Caco-2 (cell line): ENCODE results near the gene CDX2. TPM values are rescaled to one million over a fixed set of nuclear protein-coding genes. Genes with fewer than 3 reads are reported as not detected.

Experiments
- BruUV-seq: library from RNA; stranded (reverse); fragments of 400-500 nt; replicated peaks from 2 replicates; lab custom pipeline; 2021; lab: Mats Ljungman, UMichigan
- CTCF ChIA-PET: fragments of 300-600 bp; sonication (Branson Sonifier 250); formaldehyde crosslinking; loops from one replicate; lab custom pipeline; 2022; ENCODE audit warnings: antibody characterized with exemption; lab: Charles Lee
- POLR2A ChIA-PET: fragments of 300-600 bp; sonication (Branson Sonifier 250); formaldehyde crosslinking; loops from one replicate; lab custom pipeline; 2022; ENCODE audit warnings: antibody characterized with exemption; lab: Charles Lee
- DNase-seq, 2 experiments: peaks; one replicate each; pipeline versions ENCODE4 v3.0.0 to v3.0.0-alpha.2; 2020 to 2022
- H3K27me3 ChIP-seq: replicated peaks from 2 replicates; pipeline ENCODE4 v1.6.0; 2011; ENCODE audit warnings: low read length; ENCODE audit not compliant: control insufficient read depth, insufficient read depth
- H3K36me3 ChIP-seq: 2 replicates; pipeline ENCODE4 v1.5.1; 2011; ENCODE audit warnings: low read length; ENCODE audit not compliant: control insufficient read depth, insufficient read depth
- H3K4me1 ChIP-seq: fragments of 250-450 bp; sonication (Bioruptor Pico); 2 replicates; pipeline ENCODE4 v1.5.1; 2020; ENCODE audit warnings: mild to moderate bottlenecking
- H3K4me3 ChIP-seq: 2 replicates; pipeline ENCODE4 v1.5.1; 2011; ENCODE audit warnings: low read depth, mild to moderate bottlenecking, control low read depth, low read length
- H3K9me3 ChIP-seq: fragments of 250-450 bp; sonication (Bioruptor Pico); 2 replicates; pipeline ENCODE4 v1.5.1; 2020; ENCODE audit warnings: mild to moderate bottlenecking, moderate library complexity
- H3K27ac Mint-ChIP-seq: one replicate; pipeline ENCODE4 v1.8.0; 2022; ENCODE audit warnings: mixed read lengths; ENCODE audit not compliant: unreplicated experiment
- H3K27me3 Mint-ChIP-seq: one replicate; pipeline ENCODE4 v1.8.0; 2022; ENCODE audit warnings: mixed read lengths; ENCODE audit not compliant: insufficient read depth, unreplicated experiment
- H3K36me3 Mint-ChIP-seq: one replicate; pipeline ENCODE4 v1.8.0; 2022; ENCODE audit warnings: mild to moderate bottlenecking, mixed read lengths; ENCODE audit not compliant: insufficient read depth, unreplicated experiment
- H3K4me1 Mint-ChIP-seq: one replicate; pipeline ENCODE4 v1.8.0; 2022; ENCODE audit warnings: low read depth, mixed read lengths; ENCODE audit not compliant: unreplicated experiment
- H3K4me3 Mint-ChIP-seq: one replicate; pipeline ENCODE4 v1.8.0; 2022; ENCODE audit warnings: mild to moderate bottlenecking, moderate library complexity, mixed read lengths; ENCODE audit not compliant: unreplicated experiment
- H3K9me3 Mint-ChIP-seq: one replicate; pipeline ENCODE4 v1.8.0; 2022; ENCODE audit warnings: mixed read lengths; ENCODE audit not compliant: unreplicated experiment
- CTCF ChIP-seq, 2 experiments: fragments of 200-600 bp in 1 of 2; IDR thresholded peaks; 1 replicate in 1 of 2; 2 replicates in 1 of 2; pipeline versions ENCODE4 v1.5.1 to v1.8.0; 2011 to 2022; ENCODE audit warnings: antibody characterized with exemption in 1 of 2, control low read depth in 1 of 2, inconsistent platforms in 1 of 2, low read depth in 1 of 2, low read length in 1 of 2, mild to moderate bottlenecking in 1 of 2, moderate library complexity in 1 of 2; ENCODE audit not compliant: insufficient read depth in 1 of 2, severe bottlenecking in 1 of 2, unreplicated experiment in 1 of 2
- intact Hi-C: fragments of 100-400 bp; cut with micrococcal nuclease; formaldehyde crosslinking; loops from one replicate; pipeline ENCODE4 v1.10.0; 2022; ENCODE audit not compliant: unreplicated experiment
- total RNA-seq: library from RNA; stranded (reverse); gene quantifications from 2 replicates; pipeline ENCODE4 v1.2.3, GENCODE V29; 2022

Gene CDX2
- total RNA-seq, 1 experiment from 2014 or later = 104 TPM

- H3K4me1 ChIP-seq = peaks cover 13% of the 10 kb centered on the region
- H3K9me3 ChIP-seq = no peaks in the 10 kb centered on the region
- H3K4me1 Mint-ChIP-seq = no peaks in the 10 kb centered on the region
- no peak overlapping the region for H3K4me3 ChIP-seq
- no peak for TF ChIP-seq CTCF (IDR thresholded peaks at IDR 0.05; ENCODE audit: insufficient read depth in 1 of 2, low read depth in 1 of 2, low read length in 1 of 2, severe bottlenecking in 1 of 2, unreplicated experiment in 1 of 2)
- no peaks in the 10 kb centered on the region for H3K36me3 ChIP-seq
- H3K27me3 ChIP-seq = no peaks in the 10 kb centered on the region
- no peaks in the 10 kb centered on the region for H3K27me3 Mint-ChIP-seq
- H3K4me3 Mint-ChIP-seq = no peak overlapping the region
- ChIA-PET CTCF (no interaction called here), POLR2A (no interaction called here)
- H3K9me3 Mint-ChIP-seq = no peaks in the 10 kb centered on the region
- no TSS peak for BruUV-seq
- DNase-seq = no peak
- H3K36me3 Mint-ChIP-seq = peaks cover 7% of the 10 kb centered on the region
- intact Hi-C loops = no loop called here
- no peak overlapping the region for H3K27ac Mint-ChIP-seq
Measured at GRCh38 chr13:27922883-27923612, 46.1 kb downstream of the CDX2 start.

DNA sequence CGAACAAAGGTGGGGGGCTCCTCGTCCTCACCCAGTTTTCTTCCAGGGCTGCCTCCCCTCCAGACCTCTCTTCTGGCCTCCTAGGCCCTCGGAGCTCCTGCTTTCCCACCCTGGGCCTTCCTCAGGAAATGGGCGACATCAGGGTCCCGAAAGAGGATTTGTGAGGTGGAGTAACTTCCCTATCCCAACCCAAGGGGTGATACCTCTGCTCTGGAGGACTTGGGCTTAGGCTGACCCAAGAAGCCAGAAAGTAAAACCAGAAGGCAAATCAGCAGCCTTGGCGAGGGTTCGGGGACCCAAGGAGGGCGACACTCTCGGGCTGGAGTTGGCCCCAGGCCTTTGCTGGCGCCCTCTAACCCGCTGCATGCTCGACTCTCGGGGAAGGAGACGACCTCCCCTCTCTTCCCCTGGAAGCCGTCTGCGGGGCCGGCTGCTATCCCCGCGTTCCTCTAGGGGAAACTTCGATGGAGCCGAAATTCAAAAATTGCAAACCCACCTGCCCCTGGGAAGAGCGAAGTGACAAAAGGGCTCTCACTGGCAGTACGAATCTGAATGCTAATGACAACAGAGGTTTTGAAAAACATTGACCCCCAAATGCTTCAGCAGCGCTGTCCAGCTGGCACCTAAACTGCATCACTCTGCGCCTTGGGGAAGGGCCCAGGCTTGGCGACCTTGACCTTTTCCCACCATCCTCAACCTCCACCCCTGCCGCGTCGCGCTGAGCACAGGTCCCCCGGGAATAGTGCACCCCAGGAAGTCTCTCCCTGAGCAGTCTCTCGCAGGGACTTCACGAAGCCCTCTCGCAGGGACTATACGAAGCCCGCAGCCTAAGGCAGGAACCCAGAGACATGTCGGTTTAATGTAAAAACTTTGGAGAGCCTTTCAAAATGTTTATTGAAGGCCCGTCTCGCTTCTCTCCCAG is 46.9 kb downstream of the CDX2 start:
- H3K27ac Mint-ChIP-seq = no peak overlapping the region
- BruUV-seq = no TSS peak
- no peak for DNase-seq
- peak overlapping the region; percentile 83; the same call in 1 of the 2 replicates for H3K4me3 ChIP-seq
- no peaks in the 10 kb centered on the region for H3K27me3 ChIP-seq
- H3K4me3 Mint-ChIP-seq = peak overlapping the region; percentile 96
- H3K9me3 Mint-ChIP-seq = no peaks in the 10 kb centered on the region
- ChIA-PET POLR2A (interaction anchor here (0.9 kb wide), 1 partner anchor 32 kb away, joined by 4 read pairs; no protein-coding TSS in a partner anchor), CTCF (no interaction called here)
- H3K4me1 Mint-ChIP-seq = no peaks in the 10 kb centered on the region
- H3K27me3 Mint-ChIP-seq = no peaks in the 10 kb centered on the region
- peaks cover 7% of the 10 kb centered on the region for H3K36me3 Mint-ChIP-seq
- no peak for TF ChIP-seq CTCF (IDR thresholded peaks at IDR 0.05; ENCODE audit: insufficient read depth in 1 of 2, low read depth in 1 of 2, low read length in 1 of 2, severe bottlenecking in 1 of 2, unreplicated experiment in 1 of 2)
- H3K36me3 ChIP-seq = no peaks in the 10 kb centered on the region
- no peaks in the 10 kb centered on the region for H3K9me3 ChIP-seq
- intact Hi-C loops = no loop called here
- H3K4me1 ChIP-seq = peaks cover 13% of the 10 kb centered on the region

GRCh38 chr13:27921421-27921960 is 47.6 kb downstream of the CDX2 start:
- Mint-ChIP-seq H3K36me3 (peaks cover 7% of the 10 kb centered on the region), H3K4me3 (peak overlapping the region; percentile 96), H3K9me3 (no peaks in the 10 kb centered on the region), H3K4me1 (no peaks in the 10 kb centered on the region), H3K27ac (peak overlapping the region; percentile 68), H3K27me3 (no peaks in the 10 kb centered on the region)
- H3K36me3 ChIP-seq = no peaks in the 10 kb centered on the region
- CTCF ChIA-PET = interaction anchor here (0.6 to 2.7 kb wide), 2 partner anchors 32 to 68 kb away, joined by 3 to 26 read pairs; no protein-coding TSS in a partner anchor
- TF ChIP-seq CTCF (IDR thresholded peaks at IDR 0.05; ENCODE audit: insufficient read depth in 1 of 2, low read depth in 1 of 2, low read length in 1 of 2, severe bottlenecking in 1 of 2, unreplicated experiment in 1 of 2) = no peak
- POLR2A ChIA-PET = interaction anchor here (0.9 kb wide), 1 partner anchor 33 kb away, joined by 4 read pairs; no protein-coding TSS in a partner anchor
- no peaks in the 10 kb centered on the region for H3K27me3 ChIP-seq
- no peaks in the 10 kb centered on the region for H3K9me3 ChIP-seq
- peaks cover 19% of the 10 kb centered on the region for H3K4me1 ChIP-seq
- intact Hi-C loops = no loop called here
- no peak for DNase-seq
- BruUV-seq = no TSS peak
- H3K4me3 ChIP-seq = peak overlapping the region; percentile 83
